Limb (tissue), 2 donors: Measurements from ENCODE around the gene REG4.

ENCODE experiments used
- DNase-seq, 2 donors: peaks; one replicate each; pipeline ENCODE4 v3.0.0-alpha.2; 2016; ENCODE audit errors: extremely low spot score in 2 of 2

Gene REG4

DNA sequence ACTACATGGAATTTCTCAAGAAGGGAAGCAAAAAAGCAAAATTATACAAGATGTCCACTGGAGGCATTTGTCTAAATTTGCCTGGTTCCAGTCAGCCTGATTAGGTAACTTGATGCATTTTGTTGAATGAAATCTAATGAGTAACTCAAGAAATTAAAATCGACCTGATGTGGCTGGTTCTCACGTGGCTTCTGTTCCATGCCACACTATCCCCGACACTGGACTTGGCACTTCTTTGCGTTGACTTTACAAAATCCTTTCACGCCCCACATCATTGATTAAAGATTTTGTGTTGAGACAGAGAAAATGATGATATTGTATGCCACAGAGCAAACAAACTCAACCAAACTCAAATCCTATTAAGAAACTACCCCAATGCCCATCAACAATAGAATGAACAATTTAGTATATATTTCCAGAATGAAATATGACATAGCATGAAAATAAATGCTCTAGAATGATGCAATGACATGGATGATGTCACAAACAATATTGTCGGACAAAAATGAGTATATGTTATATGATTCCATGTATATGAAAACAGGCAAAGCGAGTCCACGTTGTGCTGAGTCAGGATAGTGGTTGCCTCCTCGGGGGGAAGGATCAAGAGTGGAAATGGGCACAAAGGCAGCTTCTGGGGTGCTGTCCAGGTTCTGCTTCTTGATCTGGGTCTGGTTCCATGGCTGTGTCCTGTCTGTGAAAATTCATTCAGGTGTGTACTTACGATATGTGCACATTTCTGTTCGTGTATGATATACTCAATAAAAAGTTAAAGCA lies 29.6 kb downstream of the REG4 start:
- no peak for DNase-seq

DNA sequence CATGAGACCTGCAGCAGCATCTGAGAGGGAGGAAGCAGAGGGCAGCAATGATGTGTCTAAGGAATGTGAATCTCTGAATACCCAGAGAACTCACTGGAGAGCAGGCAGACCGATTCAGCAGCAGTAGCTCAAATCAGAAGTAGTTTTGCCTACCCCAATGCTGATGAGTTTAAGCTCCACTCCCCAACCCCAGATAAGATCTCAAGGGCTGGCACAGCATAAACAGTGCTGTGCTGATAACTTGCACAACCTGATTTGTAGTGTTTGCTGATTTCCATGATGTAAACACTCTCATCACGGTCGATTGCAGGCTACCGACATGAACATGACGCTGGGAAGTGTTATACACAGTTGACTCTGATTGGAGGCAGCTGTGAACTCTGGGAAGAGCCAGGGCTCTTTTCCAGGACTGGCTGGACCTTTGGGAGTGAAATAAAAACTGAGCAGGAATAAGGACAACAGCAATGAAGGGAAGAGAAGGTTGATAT lies 31.3 kb downstream of the REG4 start:
- peak in 1 of 2 donors; percentile 35 for DNase-seq

DNA sequence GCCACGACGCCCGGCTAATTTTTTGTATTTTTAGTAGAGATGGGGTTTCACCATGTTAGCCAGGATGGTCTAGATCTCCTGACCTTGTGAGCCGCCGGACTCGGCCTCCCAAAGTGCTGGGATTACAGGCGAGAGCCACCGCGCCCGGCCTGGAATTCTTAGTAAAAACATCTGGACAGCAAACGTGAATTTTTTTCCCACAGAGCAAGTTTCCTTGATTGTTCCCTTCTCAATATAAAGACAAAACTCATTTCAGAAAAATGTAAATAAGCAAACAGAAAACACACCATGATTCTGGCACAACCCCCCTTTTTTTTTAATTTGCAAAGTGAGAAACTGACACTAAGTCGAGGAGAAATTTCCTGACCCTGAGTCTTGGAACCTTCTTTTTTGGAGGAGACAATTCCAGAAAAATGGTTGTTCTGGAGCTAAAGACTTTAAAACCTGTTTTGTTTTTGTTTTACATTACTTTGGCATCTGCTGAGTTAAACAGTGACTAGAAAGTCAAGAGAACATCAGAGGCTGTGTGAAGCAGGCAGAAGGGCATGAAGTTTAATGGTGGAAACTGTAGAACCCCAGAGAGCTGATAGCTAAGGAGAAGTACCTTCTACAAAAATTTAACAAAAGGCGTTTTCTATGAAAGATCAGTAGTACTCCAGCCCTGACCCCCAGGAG lies 32.2 kb downstream of the REG4 start:
- no peak for DNase-seq

DNA sequence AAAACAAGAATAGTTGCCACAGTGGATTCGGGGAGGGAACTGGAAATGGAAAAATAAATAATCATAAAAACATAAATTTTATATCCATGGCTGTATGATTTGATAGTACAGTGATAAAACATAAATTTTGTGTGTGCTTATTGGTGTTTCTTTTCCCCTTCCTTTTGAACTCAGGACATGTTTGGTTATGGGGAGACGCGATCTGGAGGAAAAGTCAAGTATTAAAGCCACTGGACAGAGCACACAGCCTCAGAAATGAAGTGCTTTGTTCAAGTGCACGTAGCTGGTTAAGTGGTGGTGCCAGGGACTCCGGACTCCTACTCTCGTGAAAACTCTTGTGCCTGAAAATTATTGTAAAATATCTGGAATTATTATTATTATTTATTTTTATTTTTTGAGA lies 32.9 kb downstream of the REG4 start:
- no peak for DNase-seq

DNA sequence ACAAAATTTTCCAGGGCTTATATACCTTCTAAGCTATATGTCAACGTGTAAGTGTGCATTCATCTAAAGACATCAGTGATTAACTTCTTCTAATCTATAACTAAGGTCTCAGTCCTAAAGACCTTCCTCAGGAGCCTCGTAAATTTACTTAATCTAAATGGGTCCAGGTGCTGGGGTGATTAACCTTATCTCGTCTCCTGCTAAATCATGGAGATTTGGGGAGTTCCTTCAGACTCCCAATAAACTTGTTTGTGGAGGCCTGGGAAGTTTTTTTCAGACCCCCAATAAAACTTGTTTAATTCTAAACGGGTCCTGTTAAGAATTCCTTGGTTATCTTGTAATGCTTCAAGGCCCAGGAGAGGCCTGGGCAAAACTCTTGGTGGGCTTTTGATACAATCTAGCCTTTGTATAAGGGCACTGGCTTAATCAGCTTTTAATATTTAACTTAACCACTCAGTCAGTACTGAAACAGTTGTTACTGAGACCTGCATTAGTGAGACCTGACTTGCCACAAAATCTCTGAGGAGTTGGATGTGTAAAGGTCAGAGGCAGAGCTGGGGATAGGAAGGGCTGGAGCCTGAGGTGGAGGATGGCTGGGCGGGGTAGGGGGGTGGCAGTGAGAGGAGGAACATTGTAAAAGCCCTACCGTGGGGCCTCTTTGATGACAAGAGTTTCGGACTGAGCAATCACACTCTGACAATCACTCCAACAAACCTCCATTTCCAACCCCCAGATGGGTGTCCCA lies 36.3 kb downstream of the REG4 start:
- no peak for DNase-seq

DNA sequence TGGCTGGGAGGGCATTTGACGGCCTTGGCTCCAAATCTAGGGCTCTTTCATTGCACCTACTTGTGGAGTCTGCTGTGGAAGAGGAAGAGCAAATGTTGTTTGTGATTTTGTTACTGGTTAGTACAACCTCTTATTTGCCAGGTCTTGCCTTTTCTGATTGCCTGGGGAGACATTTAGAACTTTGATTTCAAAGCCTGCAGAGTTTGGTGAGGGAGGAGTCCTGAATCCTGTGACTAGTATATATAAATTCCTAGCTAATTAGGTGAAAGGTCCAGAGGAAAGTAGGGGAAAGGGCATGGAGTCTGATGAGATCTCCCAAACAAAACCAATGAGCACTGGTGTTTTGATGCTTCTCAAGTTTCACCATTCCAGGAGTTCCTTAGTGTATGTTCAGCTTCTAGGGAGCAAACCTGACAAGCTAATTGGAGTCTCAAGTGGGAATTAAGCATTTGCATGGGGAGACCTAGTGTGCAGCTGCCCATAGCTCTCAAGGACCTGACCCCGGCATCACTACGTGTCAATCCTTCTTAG lies 37.5 kb downstream of the REG4 start:
- no peak for DNase-seq

DNA sequence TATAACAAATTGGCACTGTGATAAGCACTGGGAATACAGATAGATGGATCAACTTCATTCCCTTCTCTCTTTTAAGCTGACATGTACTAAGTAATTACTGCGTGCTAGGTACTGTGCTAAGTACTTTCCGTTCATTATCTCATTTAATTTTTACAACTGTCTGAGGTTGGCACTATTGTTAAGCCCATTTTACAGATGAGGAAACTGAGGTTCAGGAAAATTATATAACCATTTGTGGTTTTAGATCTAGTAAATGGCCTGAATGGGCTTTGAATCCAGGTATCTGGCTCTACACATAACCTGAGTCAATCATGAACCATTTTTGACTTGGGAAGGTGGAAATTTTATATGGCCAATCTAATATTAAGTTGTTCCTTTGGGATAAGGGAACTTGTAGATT lies 39.0 kb downstream of the REG4 start:
- no peak for DNase-seq

DNA sequence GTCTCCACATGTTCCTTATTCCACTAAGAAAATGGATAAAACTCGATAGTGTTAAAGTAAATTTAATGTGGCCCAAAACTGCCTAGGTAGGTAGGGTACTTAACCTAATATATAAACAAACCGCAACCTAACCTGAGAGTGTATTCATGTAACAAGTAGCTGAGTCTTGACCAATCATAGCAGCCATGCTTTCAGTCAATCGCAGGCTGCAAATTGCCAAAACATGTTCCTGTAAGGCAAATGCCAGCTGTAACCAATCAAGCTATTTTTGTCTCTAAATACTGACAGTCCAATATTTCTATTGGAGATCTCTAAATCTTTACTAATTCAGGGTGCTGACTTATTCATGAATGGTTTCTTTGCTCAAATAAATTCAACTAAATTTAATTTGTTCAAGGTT lies 39.5 kb downstream of the REG4 start:
- DNase-seq: no peak

DNA sequence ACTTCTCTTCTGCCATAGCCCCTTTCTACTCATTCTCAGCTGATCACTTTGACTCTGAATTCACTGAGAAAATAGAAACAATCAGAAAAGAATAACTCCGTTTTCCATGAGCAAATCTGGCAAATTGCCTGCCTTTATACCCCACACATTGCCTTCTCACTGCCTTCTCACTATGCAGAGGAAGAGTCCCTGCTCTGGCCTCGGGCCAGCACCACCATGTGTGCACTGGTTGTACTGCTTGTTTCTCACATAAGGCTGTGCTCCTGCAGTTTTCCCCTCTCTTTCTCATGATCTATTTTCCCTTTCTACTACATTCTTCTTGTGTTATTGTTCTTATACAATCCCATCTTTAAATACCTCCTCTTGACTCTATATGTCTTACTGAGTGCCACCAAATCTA lies 40.2 kb downstream of the REG4 start:
- DNase-seq: peak; percentile 48 to 60

DNA sequence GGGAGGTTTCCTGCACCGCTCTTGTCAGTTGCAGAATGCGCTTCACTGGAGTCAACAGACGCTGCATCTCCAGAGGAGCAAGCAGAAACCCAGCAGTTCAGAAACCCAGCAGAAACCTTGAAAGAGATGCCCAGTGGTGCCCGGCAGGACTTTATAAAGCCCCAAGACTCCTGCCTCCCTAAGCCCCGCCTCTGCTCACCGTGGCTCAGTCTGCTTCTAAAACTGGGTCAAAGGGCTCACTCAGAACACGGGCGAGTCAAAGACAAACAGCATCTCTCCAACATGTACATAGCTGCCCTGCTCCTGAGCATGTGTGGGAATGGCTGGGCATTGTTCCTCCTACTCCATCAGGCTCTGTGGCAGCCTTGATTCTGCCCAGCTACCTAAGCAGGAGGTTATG lies 42.5 kb downstream of the REG4 start, which contains the start of gene HMGCS2:
Gene HMGCS2, minus strand, starts transcription at position 128 of the 400 bp plus-strand sequence. Its CDS starts 61 bp downstream, at position 67.
- no peak for DNase-seq

DNA sequence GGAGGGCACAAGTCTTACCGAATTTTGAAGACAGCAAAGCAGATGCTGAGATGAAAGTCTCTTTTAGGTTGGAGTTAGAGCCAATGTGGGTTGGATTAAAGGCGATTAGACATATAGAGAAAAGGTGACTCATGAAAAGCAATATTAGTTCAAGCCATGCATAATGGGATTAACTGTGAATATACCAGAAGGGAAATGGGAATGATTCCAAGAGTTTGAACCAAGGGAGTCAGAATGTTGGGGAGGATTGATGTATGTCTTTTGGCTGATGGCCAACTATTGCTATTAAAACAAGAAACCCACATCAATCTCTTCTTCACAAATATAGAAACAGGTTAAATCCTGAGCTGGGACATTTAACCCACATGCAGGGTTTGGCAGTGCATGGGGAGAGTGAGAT lies 43.8 kb downstream of the REG4 start:
- DNase-seq: no peak

DNA sequence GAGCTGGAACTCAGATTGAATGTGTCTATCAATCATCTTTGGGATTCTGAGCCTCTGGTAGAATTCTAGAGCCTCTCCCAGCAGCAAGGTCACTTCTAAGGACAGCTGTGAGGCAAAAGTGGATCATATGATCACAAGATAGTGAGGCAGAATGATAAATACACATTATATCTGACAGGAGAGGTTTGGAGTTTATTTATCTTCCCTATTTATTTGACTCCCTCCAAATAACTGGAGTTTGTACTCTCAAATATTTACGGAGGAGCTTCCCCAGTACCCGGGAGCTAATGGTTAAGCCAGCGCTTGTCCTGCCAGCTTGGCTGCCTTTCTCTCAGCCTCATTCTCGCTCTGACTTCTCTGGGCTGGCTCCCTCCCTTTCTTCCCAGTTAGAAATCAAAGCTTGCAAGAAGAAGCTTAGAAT lies 44.9 kb downstream of the REG4 start:
- no peak for DNase-seq

DNA sequence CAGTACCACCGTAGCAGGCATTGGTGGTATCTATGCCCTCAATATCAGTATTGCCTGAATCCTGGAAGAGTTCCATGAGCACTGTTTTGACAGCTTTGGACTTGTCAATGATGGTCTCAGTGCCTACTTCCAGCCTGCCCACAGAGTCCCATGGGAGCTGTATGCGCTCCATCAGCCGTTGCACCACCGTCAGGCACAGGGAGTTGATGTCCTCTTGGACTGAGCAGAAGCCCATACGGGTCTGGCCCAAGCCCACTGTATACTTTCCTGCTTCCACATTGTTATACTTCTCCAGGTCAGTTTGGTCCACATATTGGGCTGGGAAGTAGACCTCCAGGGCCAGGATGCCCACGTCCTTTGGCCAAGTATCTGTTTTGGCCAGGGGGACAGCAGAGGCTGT lies 47.0 kb downstream of the REG4 start:
- no peak for DNase-seq

DNA sequence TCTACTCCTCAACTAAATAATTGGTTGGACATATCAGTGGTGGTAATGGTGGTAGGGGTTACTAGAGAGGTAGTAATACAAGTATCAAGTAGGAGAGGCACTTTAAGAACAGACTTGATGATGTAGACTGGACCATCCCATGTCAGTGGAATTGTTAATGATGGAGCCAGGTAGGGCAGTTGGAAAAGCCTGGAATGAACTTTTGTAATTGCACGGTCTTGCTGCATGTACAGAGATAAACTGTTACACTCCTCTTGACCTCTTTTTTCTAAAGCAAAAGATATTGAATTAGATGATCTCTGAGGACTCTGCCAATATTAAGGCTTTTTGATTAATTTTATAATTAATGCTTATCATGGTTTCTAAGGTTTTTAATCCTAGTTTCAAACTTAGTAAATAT lies 48.3 kb downstream of the REG4 start:
- DNase-seq: no peak

DNA sequence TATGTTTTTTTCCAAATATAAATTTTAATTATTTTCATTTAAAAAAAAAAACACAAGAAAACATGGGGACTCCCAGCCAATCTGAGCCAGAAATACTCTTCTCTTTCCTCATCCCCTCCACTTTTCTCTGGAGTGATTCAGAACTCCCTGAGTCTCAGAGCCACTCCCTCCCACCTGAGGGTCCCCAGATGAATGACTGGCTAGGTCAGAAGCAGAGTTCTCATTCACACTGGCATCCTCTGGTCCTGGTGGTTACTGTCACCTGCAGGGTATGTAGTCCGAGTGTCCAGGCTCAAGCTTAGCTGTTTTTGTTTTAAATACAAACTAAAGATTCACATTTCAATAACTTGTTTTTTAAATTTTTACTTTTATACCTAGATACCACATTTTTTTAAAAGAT lies 48.9 kb downstream of the REG4 start:
- no peak for DNase-seq

DNA sequence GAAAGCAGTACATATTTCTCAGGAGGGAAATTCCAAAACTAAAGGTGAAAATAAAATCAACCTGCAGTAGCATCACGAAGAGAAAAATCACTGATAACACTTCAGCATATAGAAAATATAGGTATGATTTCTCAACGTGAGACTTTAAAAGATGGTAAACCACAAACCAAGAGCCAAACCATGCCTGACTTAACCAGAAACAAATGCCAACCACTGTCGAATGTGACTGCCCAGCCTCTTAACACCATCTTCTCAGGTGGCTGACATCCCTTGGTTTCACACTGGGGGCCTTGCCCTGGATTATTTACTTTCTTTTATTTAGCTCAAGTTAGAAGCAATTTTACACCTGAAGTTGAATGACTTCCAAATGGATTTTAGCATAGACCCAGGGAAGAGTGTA lies 52.7 kb downstream of the REG4 start:
- DNase-seq: no peak

DNA sequence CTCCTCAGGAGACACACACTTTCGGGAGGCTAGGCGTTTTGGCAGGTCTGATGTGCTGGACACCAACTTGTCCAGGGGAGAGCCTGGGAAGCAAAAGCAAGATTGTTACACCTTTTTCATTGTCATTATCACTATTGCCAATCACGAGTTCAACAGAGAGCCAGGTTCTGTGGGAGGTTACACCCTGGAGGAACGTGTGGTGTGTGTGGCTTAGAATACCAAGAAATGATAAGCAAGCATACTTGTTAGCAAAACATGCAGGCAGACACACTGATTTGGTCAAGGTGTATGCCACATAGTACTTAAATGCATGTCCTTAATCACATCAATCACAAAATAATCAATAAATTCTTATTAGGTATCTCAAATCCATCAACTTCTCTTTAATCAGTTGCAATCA lies 58.7 kb downstream of the REG4 start:
- DNase-seq: no peak

DNA sequence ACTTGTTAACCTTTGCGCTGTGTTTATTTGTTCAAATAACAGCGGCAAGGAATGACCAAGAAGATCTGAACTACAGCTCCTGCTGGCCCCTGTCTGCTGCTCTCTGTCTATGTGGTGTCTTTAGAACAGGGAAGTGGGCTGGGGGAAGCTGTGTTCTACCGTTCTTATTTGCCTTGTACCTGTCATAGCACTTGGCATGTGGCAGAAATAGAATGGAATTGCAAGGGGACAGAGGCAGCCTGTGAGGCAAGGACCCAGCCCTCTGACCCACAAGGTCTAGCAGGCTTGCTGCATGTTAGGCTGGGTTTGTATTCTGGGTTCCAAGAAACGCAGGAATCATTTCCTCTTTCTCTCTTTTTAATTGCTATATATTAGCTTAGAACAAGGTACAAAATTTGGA lies 63.2 kb downstream of the REG4 start:
- no peak for DNase-seq

DNA sequence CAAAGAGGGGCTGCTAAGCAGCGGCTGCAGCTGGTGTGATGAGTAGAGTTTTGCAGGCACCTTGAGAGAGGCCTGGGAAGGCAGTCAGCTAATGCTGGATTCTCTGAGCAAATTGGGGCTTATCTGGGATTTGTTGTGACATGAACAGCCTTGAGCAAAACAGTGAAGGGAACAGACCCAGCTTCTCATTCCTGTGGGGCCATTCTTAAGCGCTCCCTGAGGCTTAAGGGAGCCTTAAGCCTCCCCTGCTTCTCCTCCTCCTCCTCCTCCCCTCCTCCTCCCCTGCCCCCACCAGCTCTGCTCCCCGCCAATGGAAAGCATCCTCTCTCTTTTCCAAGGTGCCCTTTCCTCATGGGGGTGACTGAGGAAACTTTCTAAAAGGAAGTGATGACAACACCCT lies 63.8 kb downstream of the REG4 start:
- no peak for DNase-seq

DNA sequence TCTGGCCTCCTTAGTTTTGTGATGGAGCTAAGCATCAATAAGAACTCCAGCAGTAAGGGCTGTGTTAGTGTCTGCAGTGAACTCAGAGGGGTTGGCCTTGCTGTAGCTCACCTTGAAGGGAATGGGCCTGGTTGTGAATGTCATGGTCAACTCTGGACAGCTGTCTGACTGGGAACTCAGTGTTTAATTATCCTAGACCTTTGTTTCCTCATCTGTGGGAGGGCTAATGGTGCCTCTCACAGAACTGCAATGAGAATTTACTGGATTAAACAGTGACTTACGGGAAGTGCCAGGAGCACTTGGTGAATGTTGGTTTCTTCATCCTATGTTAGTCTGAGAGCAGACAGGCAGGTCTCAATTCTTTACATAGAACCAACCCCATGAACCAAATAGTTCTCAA lies 66.2 kb downstream of the REG4 start:
- DNase-seq: no peak

DNA sequence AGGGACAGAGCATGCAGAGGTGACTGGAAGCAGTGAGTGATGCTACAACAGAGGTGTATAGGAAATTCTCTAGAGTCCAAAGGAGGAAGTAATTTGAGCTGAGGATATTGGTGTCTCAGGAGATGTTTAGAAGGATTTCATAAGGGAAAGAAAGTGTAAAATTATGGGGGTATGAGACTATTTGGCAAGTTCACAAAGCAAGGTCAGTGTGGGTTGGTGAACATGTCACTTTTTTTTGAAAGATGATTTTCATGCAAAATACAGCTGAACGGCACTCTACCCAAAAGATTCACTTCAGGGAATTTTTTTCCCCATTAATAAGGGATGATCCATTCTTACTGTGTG lies 66.7 kb downstream of the REG4 start:
- DNase-seq: no peak
